HepG2 (cell line): Measurements from ENCODE around the gene TNFRSF6B. TPM values are rescaled to one million over a fixed set of nuclear protein-coding genes. Genes with fewer than 3 reads are reported as not detected.
A peak's percentile ranks its signal among the peaks of the same experiment; 100 is the strongest.

ENCODE experiments used
- ARID2 ChIP-seq: sonication (generic); formaldehyde crosslinking; IDR thresholded peaks from 2 replicates; pipeline ENCODE4 v1.8.1; 2022; ENCODE audit warnings: mild to moderate bottlenecking, missing genetic modification reagents, borderline replicate concordance
- ETV6 ChIP-seq: sonication (generic); formaldehyde crosslinking; conservative IDR thresholded peaks from 2 replicates; pipeline ENCODE4 v1.4.0; 2020; ENCODE audit warnings: missing genetic modification reagents
- HOXA5 ChIP-seq: sonication (generic); formaldehyde crosslinking; IDR thresholded peaks from 2 replicates; pipeline ENCODE4 v1.4.0; 2020; ENCODE audit warnings: missing genetic modification reagents
- JUN ChIP-seq: sonication (generic); formaldehyde crosslinking; IDR thresholded peaks from 2 replicates; pipeline ENCODE4 v1.4.0; 2020; ENCODE audit warnings: mild to moderate bottlenecking, missing genetic modification reagents
- MEIS1 ChIP-seq: sonication (generic); formaldehyde crosslinking; IDR thresholded peaks from 2 replicates; pipeline ENCODE4 v1.9.0; 2021; ENCODE audit warnings: mild to moderate bottlenecking, missing genetic modification reagents, moderate library complexity, borderline replicate concordance
- PAF1 ChIP-seq: IDR thresholded peaks from 2 replicates; pipeline ENCODE4 v1.6.1; 2016; ENCODE audit warnings: missing genetic modification reagents, missing compliant biosample characterization
- PHB2 ChIP-seq: fragments of 450-650 bp; IDR thresholded peaks from 2 replicates; pipeline ENCODE4 v1.6.1; 2018; ENCODE audit not compliant: partially characterized antibody
- PTBP1 ChIP-seq: fragments of 200-400 bp; formaldehyde crosslinking; IDR thresholded peaks from 2 replicates; pipeline ENCODE4 v1.6.1; 2018; ENCODE audit warnings: low read length, low read depth; ENCODE audit not compliant: poor library complexity, severe bottlenecking
- RFX5 ChIP-seq: IDR thresholded peaks from 2 replicates; pipeline ENCODE4 v1.6.1; 2011; ENCODE audit warnings: low read depth, low read length, improper control_type of control experiment
- RXRB ChIP-seq: IDR thresholded peaks from 2 replicates; pipeline ENCODE4 v1.6.1; 2016; ENCODE audit warnings: borderline replicate concordance, missing genetic modification reagents, missing compliant biosample characterization
- TAF15 ChIP-seq: fragments of 200-400 bp; formaldehyde crosslinking; IDR thresholded peaks from one replicate; pipeline ENCODE4 v1.6.1; 2018; ENCODE audit warnings: mild to moderate bottlenecking, low read depth, low read length; ENCODE audit not compliant: poor library complexity, severe bottlenecking
- TEAD3 ChIP-seq: optimal IDR thresholded peaks from 2 replicates; pipeline ENCODE3; 2016; ENCODE audit warnings: borderline replicate concordance
- YY1 ChIP-seq: IDR thresholded peaks from 2 replicates; pipeline ENCODE4 v1.6.1; 2011; ENCODE audit warnings: low read length, low read depth, moderate library complexity, mild to moderate bottlenecking; ENCODE audit not compliant: insufficient read depth, insufficient replicate concordance
- ZBTB33 ChIP-seq: sonication (generic); formaldehyde crosslinking; IDR thresholded peaks from 2 replicates; pipeline ENCODE4 v1.4.0; 2020; ENCODE audit warnings: missing genetic modification reagents
- ZEB1 ChIP-seq: IDR thresholded peaks from 2 replicates; pipeline ENCODE4 v1.6.1; 2012; ENCODE audit warnings: mild to moderate bottlenecking, low read depth, inconsistent platforms; ENCODE audit not compliant: insufficient replicate concordance
- ZNF333 ChIP-seq: sonication (generic); formaldehyde crosslinking; IDR thresholded peaks from 2 replicates; pipeline ENCODE4 v1.4.0; 2020; ENCODE audit warnings: mild to moderate bottlenecking, missing genetic modification reagents, borderline replicate concordance
- ZNF337 ChIP-seq: sonication (generic); formaldehyde crosslinking; IDR thresholded peaks from 2 replicates; pipeline ENCODE4 v1.5.1; 2020; ENCODE audit warnings: missing genetic modification reagents, low read depth, mild to moderate bottlenecking, borderline replicate concordance
- ZNF747 ChIP-seq: sonication (generic); formaldehyde crosslinking; IDR thresholded peaks from 2 replicates; pipeline ENCODE4 v1.8.1; 2023; ENCODE audit warnings: missing genetic modification reagents, mild to moderate bottlenecking, borderline replicate concordance
- polyA plus RNA-seq, 8 experiments: library from polyadenylated mRNA; depleted of rRNA in 3 of 8; stranded (reverse) in 7 of 8; unstranded in 1 of 8; fragments of >200 nt; fragmentation: Illumina TruSeq in 4 of 8; extraction: Trizol in 4 of 8; gene quantifications; 2 replicates each; pipeline versions ENCODE4 v1.2.1 to v1.2.3, GENCODE V29; 2011 to 2016; ENCODE audit warnings: low read depth in 4 of 8, missing spikeins in 1 of 8, mixed read lengths in 1 of 8; ENCODE audit not compliant: insufficient read depth in 1 of 8
- total RNA-seq, 5 experiments: library from RNA; depleted of rRNA; stranded (reverse); fragments of >200 nt; fragmentation: Illumina TruSeq; extraction: Trizol; gene quantifications; 2 replicates each; pipeline ENCODE4 v1.2.3, GENCODE V29; 2016; ENCODE audit warnings: low read depth in 1 of 5
- TF ChIP-seq, protein P1 (sequence below): sonication (generic); formaldehyde crosslinking; IDR thresholded peaks from 2 replicates; pipeline ENCODE4 v1.4.0; 2020; ENCODE audit warnings: missing genetic modification reagents
- TF ChIP-seq, protein P2 (sequence below): sonication (generic); formaldehyde crosslinking; IDR thresholded peaks from 2 replicates; pipeline ENCODE4 v1.8.1; 2022; ENCODE audit warnings: mild to moderate bottlenecking, missing genetic modification reagents
- TF ChIP-seq, protein P3 (sequence below): sonication (generic); formaldehyde crosslinking; IDR thresholded peaks from 2 replicates; pipeline ENCODE4 v1.5.1; 2020; ENCODE audit warnings: mild to moderate bottlenecking, missing genetic modification reagents, borderline replicate concordance

The TNFRSF6B gene
- total and polyA plus RNA-seq, 2 of the 13 experiments (the other 11 are each of a cell fraction or from before 2014, with no cell fraction given) = 0.24 TPM; not detected in 1

DNA sequence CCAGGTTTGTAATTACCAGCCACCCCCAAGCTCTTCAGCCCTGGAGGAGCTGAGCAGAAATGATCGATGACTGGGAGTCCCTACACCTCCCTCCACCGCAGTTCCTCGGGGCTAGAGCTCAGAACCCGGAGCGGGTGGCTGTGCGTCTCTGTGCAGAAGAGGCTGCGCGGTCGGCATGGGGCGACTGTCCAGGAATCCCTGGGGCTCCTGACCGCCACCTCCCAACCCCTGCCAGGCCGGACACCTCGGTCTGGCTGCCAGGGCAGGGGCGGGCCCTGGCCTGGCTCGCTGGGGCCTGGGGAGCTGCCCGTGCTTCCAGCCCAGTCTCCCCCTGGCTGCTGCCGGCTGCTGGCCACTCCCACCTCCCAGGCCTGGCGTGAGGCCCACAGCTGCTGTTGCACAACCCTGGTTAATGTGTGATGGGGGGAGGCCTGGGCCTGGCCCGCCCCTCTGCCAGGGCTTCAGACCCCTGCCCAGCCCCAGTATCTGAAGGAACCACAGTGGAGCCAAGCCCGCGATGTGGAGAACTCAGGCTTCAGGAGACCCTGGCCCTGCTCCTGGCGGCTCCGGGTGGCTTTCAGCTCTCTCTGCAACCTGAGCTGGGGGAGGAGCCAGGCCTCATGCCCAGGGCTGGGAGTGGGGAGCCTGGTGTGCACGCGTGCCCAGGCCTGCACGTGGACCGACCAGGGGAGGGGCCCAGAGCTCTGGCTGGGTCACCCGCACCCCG, 44.3 kb downstream of the TNFRSF6B start (continued):
- peak; percentile 97 for TF ChIP-seq MEIS1 (CRISPR knock-in tag)
- peak; percentile 91 for TF ChIP-seq TEAD3 (CRISPR knock-in tag)
- TF ChIP-seq ETV6 (CRISPR knock-in tag) = peak; percentile 69; the same call in 1 of the 2 replicates
- peak; percentile 96 for TF ChIP-seq PTBP1
- TF ChIP-seq ZBTB33 (CRISPR knock-in tag) = peak; percentile 79
- TF ChIP-seq, protein P1, sequence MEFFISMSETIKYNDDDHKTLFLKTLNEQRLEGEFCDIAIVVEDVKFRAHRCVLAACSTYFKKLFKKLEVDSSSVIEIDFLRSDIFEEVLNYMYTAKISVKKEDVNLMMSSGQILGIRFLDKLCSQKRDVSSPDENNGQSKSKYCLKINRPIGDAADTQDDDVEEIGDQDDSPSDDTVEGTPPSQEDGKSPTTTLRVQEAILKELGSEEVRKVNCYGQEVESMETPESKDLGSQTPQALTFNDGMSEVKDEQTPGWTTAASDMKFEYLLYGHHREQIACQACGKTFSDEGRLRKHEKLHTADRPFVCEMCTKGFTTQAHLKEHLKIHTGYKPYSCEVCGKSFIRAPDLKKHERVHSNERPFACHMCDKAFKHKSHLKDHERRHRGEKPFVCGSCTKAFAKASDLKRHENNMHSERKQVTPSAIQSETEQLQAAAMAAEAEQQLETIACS (CRISPR knock-in tag) = peak; percentile 85
- no peak for TF ChIP-seq PHB2
- TF ChIP-seq, protein P2, sequence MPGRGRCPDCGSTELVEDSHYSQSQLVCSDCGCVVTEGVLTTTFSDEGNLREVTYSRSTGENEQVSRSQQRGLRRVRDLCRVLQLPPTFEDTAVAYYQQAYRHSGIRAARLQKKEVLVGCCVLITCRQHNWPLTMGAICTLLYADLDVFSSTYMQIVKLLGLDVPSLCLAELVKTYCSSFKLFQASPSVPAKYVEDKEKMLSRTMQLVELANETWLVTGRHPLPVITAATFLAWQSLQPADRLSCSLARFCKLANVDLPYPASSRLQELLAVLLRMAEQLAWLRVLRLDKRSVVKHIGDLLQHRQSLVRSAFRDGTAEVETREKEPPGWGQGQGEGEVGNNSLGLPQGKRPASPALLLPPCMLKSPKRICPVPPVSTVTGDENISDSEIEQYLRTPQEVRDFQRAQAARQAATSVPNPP (CRISPR knock-in tag) = peak; percentile 84
- TF ChIP-seq ZNF747 (CRISPR knock-in tag) = peak; percentile 99; the same call in 1 of the 2 replicates
- peak; percentile 90; the same call in 1 of the 2 replicates for TF ChIP-seq ZNF333
- TF ChIP-seq, protein P3, sequence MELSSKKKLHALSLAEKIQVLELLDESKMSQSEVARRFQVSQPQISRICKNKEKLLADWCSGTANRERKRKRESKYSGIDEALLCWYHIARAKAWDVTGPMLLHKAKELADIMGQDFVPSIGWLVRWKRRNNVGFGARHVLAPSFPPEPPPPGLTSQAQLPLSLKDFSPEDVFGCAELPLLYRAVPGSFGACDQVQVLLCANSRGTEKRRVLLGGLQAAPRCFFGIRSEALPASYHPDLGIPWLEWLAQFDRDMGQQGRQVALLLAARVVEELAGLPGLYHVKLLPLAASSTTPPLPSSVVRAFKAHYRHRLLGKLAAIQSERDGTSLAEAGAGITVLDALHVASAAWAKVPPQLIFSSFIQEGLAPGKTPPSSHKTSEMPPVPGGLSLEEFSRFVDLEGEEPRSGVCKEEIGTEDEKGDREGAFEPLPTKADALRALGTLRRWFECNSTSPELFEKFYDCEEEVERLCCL (CRISPR knock-in tag) = peak; percentile 50; the same call in 1 of the 2 replicates
- no peak for TF ChIP-seq PAF1
- peak; percentile 69 for TF ChIP-seq YY1
- no peak for TF ChIP-seq RFX5
- peak; percentile 56 for TF ChIP-seq ARID2 (CRISPR knock-in tag)
- peak; percentile 93 for TF ChIP-seq TAF15
- 0 out of 2 replicates have a peak, but pooled peaks have one; percentile 86 for TF ChIP-seq ZNF337 (CRISPR knock-in tag)
- TF ChIP-seq RXRB (CRISPR knock-in tag) = peak; percentile 95
- peak; percentile 99 for TF ChIP-seq HOXA5 (CRISPR knock-in tag)
- TF ChIP-seq JUN = peak; percentile 86
- TF ChIP-seq ZEB1 = peak; percentile 78
